Endodermal cell (in vitro differentiated cells): ENCODE measurements around the gene RNF186. TPM values are rescaled to one million over a fixed set of nuclear protein-coding genes. Genes with fewer than 3 reads are reported as not detected.

ENCODE experiments used
- DNase-seq: peaks from one replicate; pipeline ENCODE4 v3.0.0-alpha.2; 2017
- H3K27ac ChIP-seq: 2 replicates; pipeline ENCODE4 v1.5.1; 2013; ENCODE audit warnings: mild to moderate bottlenecking, low read depth, low read length, moderate library complexity
- H3K27me3 ChIP-seq: 2 replicates; pipeline ENCODE4 v1.6.1; 2013; ENCODE audit warnings: mild to moderate bottlenecking, low read length, moderate library complexity; ENCODE audit not compliant: insufficient read depth, control insufficient read depth, poor library complexity, severe bottlenecking
- H3K36me3 ChIP-seq: 2 replicates; pipeline ENCODE4 v1.7.0; 2013; ENCODE audit warnings: mild to moderate bottlenecking, low read length, moderate library complexity; ENCODE audit not compliant: control insufficient read depth, insufficient read depth
- H3K4me1 ChIP-seq: one replicate; pipeline ENCODE4 v1.7.0; 2013; ENCODE audit warnings: low read length; ENCODE audit not compliant: control insufficient read depth, insufficient read depth
- H3K4me3 ChIP-seq: 2 replicates; pipeline ENCODE4 v1.5.1; 2013; ENCODE audit warnings: mild to moderate bottlenecking, low read length, moderate library complexity
- H3K9ac ChIP-seq: 2 replicates; pipeline ENCODE4 v1.6.1; 2013; ENCODE audit warnings: mild to moderate bottlenecking, low read length, moderate library complexity; ENCODE audit not compliant: poor library complexity, severe bottlenecking; ENCODE audit errors: extremely low read depth
- H3K9me3 ChIP-seq: 2 replicates; pipeline ENCODE4 v1.6.1; 2013; ENCODE audit warnings: mild to moderate bottlenecking, low read length, moderate library complexity; ENCODE audit not compliant: control insufficient read depth
- H3K27ac Mint-ChIP-seq: 2 replicates; pipeline ENCODE4 v1.8.0; 2020; ENCODE audit warnings: mixed read lengths
- H3K27me3 Mint-ChIP-seq: 2 replicates; pipeline ENCODE4 v1.8.0; 2021; ENCODE audit warnings: mild to moderate bottlenecking, mixed read lengths; ENCODE audit not compliant: insufficient read depth
- H3K36me3 Mint-ChIP-seq: 2 replicates; pipeline ENCODE4 v1.8.0; 2020; ENCODE audit warnings: low read depth, mixed read lengths
- H3K4me1 Mint-ChIP-seq: 2 replicates; pipeline ENCODE4 v1.8.0; 2020; ENCODE audit warnings: mixed read lengths
- H3K4me3 Mint-ChIP-seq: 2 replicates; pipeline ENCODE4 v1.8.0; 2020; ENCODE audit warnings: mild to moderate bottlenecking, moderate library complexity, mixed read lengths
- H3K9me3 Mint-ChIP-seq: 2 replicates; pipeline ENCODE4 v1.8.0; 2020; ENCODE audit warnings: mild to moderate bottlenecking, mixed read lengths
- CTCF ChIP-seq: fragments of 200-600 bp; sonication (generic); conservative IDR thresholded peaks from 2 replicates; pipeline ENCODE4 v1.5.0; 2021; ENCODE audit warnings: antibody characterized with exemption, mild to moderate bottlenecking
- WGBS, 2 experiments: methylation state at CpG; one replicate each; pipeline versions ENCODE4 v1.1.5 to v1.1.7; 2013; ENCODE audit warnings: missing lambda C conversion rate in 2 of 2, mixed read lengths in 1 of 2; ENCODE audit not compliant: insufficient coverage in 1 of 2, insufficient read length in 1 of 2; 5-methylcytosine and 5-hydroxymethylcytosine counted together
- total RNA-seq, 2 donors: library from RNA; stranded (reverse); fragmentation: NEBNext Ultra II Directional in 1 of 2; extraction: Animal tissue kit (Norgen Biotek cat#: 25700) in 1 of 2; gene quantifications; 2 replicates in 1 of 2; 3 replicates in 1 of 2; pipeline ENCODE4 v1.2.1, GENCODE V29; 2021

Gene RNF186
- total RNA-seq, 2 donors from 2014 or later, result not detected

- Histone ChIP-seq H3K9ac (no peak overlapping the region), H3K27ac (no peak overlapping the region), H3K4me3 (no peak overlapping the region), H3K27me3 (peaks cover 16% of the 10 kb centered on the region), H3K4me1 (no peaks in the 10 kb centered on the region), H3K36me3 (no peaks in the 10 kb centered on the region), H3K9me3 (no peaks in the 10 kb centered on the region)
- Mint-ChIP-seq H3K4me3 (no peak overlapping the region), H3K9me3 (no peaks in the 10 kb centered on the region), H3K4me1 (peaks cover 7% of the 10 kb centered on the region), H3K27me3 (peaks cover 37% of the 10 kb centered on the region), H3K36me3 (peaks cover under 1% of the 10 kb centered on the region), H3K27ac (no peak overlapping the region)
- peak; percentile 14 for TF ChIP-seq CTCF
- no peak for DNase-seq
- WGBS, 2 experiments, result 70% methylated on average over 4 of the region's 4 CpGs; no CpG with 5 or more reads in 1 of the 2 experiments
Measured at GRCh38 chr1:19785660-19786059, 29.4 kb downstream of the RNF186 start.

- Histone ChIP-seq H3K36me3 (no peaks in the 10 kb centered on the region), H3K4me1 (no peaks in the 10 kb centered on the region), H3K27me3 (peaks cover 17% of the 10 kb centered on the region), H3K9me3 (no peaks in the 10 kb centered on the region), H3K27ac (no peak overlapping the region), H3K4me3 (no peak overlapping the region), H3K9ac (no peak overlapping the region)
- Mint-ChIP-seq H3K4me3 (no peak overlapping the region), H3K27me3 (peaks cover 57% of the 10 kb centered on the region), H3K9me3 (no peaks in the 10 kb centered on the region), H3K4me1 (no peaks in the 10 kb centered on the region), H3K27ac (no peak overlapping the region), H3K36me3 (no peaks in the 10 kb centered on the region)
- 64 to 72% methylated on average over 5 to 11 of the region's 11 CpGs for WGBS, 2 experiments
- TF ChIP-seq CTCF, result no peak
- peak; percentile 75 for DNase-seq
Measured at GRCh38 chr1:19780267-19780877, 34.7 kb downstream of the RNF186 start.

GRCh38 chr1:19776933-19777332 lies 38.1 kb downstream of the RNF186 start:
- Histone ChIP-seq H3K27ac (no peak overlapping the region), H3K36me3 (no peaks in the 10 kb centered on the region), H3K9me3 (no peaks in the 10 kb centered on the region), H3K4me1 (no peaks in the 10 kb centered on the region), H3K27me3 (peaks cover 6% of the 10 kb centered on the region), H3K4me3 (no peak overlapping the region), H3K9ac (no peak overlapping the region)
- no peaks in the 10 kb centered on the region for H3K36me3 Mint-ChIP-seq
- no peak overlapping the region for H3K27ac Mint-ChIP-seq
- no peak for TF ChIP-seq CTCF
- H3K4me1 Mint-ChIP-seq, result no peaks in the 10 kb centered on the region
- peaks cover 39% of the 10 kb centered on the region for H3K27me3 Mint-ChIP-seq
- DNase-seq, result no peak
- H3K9me3 Mint-ChIP-seq, result no peaks in the 10 kb centered on the region
- no peak overlapping the region for H3K4me3 Mint-ChIP-seq
- WGBS, 2 experiments, result 89 to 100% methylated on average over 3 to 4 of the region's 4 CpGs
